Kidney glomerular epithelial cell (primary cell): Measurements from ENCODE around the gene SLC9C1.

Experiments
- DNase-seq: peaks from one replicate; lab custom pipeline; 2025; lab: John Stamatoyannopoulos, UW

The SLC9C1 gene

DNA sequence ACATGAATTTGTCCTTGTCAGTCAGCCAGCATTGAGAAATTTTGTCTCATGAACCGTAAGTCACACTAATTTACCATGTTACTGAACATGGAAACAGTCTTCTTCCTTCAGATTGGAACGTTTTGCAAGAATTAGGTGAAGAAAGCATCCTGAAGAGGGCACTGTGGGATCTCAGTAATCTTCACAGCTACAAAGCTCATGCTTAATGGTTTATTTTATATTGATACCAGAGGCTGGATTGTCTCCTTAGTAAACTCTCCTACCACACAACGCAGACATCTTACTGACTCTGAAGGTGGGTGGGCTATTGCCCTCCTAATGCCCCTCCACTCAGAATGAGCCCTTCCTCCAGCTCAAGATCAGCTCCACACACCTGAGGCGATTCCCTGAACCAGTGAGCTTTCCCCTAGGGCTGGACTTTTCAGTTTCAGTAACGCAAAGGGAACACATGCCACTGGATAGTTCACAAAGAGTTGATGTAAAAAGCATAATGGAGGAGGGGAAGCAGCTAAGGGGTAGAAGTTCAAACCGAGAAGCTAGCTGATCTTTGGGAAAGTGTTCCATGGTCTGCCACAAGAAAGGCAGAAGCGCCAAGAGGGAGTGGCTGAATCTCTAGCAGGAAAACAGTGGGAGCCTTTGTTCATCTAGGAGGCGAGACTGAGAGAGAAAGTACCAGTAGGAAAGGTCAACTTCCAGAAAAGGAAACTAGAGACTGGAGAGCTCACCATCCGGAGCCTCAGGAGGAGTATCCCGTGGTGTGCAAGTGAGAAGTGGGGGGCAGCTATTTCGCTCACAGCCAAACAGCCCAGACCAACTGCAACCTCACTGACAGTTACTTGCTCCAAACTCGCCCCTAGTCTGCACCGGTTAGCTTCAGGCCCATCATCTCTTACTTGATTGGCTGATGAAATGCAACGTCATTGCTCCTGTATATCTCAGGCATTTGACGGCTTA is at the start of gene SLC9C1:
SLC9C1 (minus strand) TSS at position 849 of the 954 bp plus-strand sequence. CDS start 7,425 bp downstream, outside the sequence.
- peak; percentile 76 for DNase-seq

DNA sequence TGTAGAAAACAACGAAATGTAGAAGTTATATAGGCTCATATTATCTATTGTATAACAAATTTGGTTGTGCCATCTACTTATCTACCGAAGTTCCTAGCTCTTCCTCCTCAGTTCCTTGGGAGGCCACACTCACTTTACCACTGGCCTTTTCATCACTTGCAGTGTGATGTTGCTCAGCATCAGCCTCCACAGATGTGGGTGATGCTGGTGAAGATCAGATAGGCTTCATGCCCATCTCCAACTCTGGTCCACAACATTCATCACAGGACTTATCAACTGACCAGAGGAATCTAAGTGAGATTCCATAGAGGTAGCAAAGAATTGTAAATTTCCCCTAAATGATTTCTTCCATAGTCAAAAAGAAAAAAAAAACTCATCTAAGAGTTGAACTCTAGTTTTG is 47.4 kb upstream of the SLC9C1 start:
- no peak for DNase-seq

DNA sequence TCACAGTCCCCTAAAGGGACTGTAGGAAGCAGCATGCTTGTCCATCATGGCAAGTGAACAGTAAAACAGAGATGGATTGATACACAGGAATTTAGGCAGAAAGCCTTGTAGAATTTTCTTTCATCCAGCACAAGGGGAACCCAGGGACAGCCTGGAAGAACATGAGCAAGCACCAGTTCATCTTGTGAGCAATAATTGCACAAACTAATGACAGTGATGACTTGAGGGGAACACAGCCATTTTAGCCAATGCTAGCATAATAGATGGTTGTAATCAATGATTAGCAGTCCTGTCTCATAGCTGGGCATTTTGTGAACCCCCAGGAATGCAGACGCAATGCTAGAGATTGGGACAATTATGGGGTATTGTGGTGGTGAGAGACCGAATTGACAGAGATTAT is 45.6 kb upstream of the SLC9C1 start:
- DNase-seq = no peak

DNA sequence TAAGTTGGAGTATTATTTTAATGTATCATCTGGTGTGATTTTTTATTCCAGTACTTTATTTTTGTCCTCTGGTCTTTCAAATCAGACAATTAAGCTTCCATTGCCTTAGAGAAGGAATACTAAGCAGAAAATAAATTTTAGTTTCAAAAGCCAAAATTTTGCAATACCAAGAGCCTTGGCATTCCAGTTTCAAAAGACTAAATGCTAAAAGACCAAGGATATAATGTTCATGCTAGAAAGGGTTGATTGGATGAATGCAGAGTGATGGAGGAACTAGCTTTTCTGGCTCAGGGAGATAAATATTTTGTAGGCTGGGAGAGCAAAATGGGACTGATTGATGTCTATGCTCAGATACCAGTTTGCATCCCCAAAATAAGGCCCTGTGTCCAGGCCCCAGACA is 45.1 kb upstream of the SLC9C1 start:
- no peak for DNase-seq

DNA sequence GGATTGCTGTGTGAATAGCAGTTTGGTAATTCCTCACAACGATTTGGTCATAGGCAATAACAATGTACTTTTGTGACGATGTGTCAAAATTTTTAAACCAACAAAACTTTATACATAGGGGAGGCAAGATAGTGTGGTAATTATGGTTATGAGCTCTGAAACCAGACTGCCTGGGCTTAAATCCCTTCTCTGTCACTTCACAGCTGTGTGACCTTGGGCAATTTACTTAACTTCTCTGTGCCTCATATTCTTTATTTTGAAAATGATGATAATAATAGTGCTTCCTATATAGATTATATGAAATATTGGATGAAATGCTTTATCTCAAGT is 44.7 kb upstream of the SLC9C1 start:
- no peak for DNase-seq

DNA sequence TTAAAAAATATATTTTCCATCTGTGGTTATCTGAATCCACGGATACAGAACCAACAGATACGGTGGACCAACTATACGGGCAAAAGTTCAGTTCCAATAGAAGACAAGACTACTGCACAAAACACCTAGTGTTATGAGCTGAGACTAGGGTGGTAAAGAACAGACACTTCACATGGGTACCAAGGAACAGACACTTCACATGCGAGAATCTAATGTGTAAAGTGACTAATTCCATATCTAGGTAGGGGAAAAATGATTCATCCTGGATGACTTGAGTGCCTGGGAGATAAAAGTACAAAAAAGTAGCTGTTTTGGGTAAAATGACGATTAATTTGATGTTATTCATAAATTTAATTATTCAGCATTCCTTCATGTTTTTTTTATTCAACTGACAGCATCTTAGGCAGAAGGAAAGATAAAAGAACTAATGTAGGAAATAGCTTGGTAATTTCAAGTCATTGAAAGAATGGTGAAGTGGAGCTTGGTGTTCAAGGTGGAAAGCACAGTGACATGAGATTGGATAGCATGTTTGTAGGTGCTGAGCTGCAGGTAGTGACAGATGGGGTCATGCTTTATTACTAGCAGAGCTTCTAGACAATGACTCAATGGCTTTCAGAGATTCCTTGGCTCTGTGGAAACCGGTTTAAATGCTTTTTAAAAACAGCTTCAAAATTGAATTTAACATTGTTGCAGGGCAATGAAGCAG is 44.2 kb upstream of the SLC9C1 start:
- DNase-seq = peak; percentile 47

DNA sequence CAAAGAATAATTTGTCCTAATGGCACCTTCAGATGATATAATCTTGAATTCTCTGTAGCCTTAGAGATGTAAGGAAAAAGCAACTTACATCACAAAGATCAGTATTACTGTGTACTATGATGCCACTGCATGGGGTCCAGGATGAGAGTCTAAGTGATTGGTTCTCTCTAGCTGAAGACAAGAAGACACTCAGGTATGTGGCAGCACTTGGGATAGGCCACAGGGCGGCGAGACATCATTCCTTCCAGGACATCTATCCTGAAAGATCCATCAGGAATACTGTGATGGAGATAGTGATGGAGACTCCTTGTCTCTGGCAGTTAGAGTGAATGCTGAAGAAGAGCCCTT is 41.4 kb upstream of the SLC9C1 start:
- no peak for DNase-seq

DNA sequence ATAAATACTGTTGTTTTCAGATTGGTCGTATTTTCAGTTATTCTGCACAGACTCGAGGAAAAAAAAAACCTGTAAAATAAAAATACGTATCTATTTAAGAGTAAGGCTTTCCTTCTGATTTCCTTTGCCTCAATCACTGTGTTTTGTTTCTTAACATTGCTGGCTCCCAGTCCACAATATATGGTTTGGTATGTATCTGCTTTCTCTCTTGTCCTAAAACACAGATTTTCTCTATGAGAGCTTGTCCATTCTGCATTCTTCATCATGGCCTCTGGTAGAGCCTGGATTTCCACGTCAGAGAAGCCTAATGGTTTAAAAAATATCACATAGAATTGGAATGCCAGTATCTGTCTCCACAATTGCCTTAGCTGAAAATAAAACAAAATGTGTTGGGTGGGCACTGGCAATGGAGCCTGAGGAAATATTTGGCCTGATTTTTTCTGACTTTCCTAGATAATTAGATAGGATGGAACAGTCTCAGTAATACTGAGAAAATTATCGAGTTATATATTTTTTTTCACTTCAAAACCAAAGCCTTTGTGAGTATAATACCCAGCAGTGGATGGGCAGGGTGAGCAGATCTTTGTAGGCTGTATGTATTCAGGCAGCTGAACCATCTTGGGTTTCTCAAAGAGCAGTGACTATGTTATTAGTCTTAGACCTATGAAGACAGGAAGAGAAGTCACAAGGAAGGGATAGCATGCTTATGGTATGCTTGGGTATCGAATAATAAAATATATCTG is 40.8 kb upstream of the SLC9C1 start:
- DNase-seq = peak; percentile 15

DNA sequence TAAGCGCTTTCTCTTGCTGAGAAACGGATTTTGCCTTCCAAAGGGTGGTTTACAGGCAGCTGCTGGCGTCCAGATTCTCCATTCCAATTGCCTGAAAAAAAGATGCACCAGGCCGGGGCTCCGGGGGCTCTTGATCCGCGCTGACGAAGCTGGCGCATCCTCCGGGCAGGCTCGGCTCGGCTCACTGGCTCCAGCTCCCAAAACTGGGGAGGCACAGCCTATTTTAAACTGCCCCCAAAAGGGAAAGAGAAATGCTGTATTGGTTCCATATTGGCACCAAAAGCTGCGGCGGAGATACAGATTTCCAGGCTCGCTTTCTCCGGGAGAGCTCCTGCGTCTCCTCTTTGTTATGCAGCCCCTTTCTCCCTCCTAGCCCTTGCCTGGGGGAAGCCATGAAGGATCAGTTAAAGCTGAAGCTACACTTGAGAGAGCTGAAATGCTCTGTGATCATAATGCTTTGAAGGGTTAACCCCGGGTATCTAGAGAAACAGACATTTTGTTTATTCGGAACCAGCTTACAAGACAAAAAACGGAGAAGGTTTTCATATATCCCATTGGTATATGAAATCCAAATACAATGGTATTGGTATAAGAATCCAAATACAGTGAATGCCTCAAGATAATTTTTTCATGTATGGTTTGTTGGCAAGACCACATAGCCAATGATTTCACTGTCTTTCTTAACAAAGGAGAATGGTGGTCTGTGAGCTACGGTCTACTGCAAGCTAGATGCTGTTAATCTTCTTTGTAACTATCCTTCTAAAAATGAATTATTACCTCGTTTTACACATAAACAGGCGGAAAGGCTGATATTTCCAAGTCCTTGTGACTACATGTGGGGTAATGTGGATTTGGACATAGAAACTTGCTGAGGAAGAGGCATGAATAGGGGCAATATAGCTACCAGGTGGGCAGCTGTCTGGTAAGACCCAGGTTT is 39.6 kb upstream of the SLC9C1 start:
- DNase-seq = peak; percentile 56

DNA sequence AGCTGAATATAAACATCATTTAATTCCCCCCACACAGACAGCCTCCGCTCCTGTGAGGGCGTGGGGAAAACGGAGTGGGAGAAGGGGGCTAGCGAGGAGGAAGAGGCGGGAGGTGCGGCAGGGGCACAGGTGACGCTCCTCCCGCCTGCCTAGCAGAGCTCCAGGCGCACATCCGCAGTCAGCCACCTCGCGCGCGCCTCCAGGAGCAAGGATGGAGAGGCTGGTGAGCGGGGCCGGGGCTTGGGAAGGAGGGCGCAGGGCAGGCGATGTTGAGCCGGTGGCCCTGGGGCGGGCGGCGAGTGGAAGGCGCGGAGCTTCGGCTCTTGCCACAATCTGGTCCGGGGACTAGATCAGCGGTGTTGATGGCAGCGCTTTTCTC is 39.0 kb upstream of the SLC9C1 start, which contains the start of gene CD200:
CD200 (plus strand) TSS at position 155 of the 379 bp plus-strand sequence; CDS start at position 212, 57 bp downstream.
- peak; percentile 53 for DNase-seq

DNA sequence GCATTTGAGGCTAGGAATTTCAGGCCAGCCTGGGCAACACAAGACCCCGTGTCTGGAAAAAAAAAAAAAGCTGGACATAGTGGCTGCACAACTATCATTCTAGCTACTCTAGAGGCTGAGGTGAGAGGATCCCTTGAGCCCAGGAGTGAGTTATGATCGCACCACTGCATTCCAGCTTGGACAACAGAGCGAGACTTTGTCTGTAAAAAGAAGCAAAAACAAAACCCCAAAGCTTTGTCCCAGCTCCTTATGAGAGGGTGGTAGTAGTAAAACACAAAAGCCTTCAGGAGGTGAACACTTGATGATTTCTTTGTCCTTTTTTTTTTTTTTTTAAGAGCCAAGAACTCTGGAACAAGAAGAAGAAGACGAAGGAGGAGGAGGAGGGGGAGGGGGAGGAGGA is 37.8 kb upstream of the SLC9C1 start:
- no peak for DNase-seq

DNA sequence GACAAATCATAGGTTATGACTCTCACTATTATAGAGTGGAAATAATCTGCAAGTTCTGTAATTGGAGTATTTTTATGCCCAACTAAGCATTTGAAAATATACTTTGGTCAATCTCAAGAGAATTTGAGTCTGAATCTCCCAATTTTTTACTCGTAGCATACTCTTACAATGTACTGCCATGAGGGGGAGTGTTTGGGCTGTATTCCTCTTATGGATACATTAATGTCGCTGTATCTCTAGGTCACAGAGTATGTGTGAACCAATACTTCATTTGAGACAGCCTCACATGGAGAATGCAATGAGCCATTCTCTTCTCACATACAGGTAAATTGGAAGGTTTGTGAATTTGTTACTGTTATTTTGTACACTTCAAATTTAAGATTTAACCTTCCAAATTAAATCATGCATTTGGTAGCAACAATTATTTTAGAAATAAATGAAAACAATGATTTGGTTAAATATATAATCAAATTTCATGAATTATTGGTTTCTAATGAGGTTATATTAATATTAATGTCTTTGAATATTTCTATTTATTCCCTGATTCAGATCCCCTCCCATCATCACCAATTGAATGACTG is 33.4 kb upstream of the SLC9C1 start:
- peak; percentile 69 for DNase-seq

DNA sequence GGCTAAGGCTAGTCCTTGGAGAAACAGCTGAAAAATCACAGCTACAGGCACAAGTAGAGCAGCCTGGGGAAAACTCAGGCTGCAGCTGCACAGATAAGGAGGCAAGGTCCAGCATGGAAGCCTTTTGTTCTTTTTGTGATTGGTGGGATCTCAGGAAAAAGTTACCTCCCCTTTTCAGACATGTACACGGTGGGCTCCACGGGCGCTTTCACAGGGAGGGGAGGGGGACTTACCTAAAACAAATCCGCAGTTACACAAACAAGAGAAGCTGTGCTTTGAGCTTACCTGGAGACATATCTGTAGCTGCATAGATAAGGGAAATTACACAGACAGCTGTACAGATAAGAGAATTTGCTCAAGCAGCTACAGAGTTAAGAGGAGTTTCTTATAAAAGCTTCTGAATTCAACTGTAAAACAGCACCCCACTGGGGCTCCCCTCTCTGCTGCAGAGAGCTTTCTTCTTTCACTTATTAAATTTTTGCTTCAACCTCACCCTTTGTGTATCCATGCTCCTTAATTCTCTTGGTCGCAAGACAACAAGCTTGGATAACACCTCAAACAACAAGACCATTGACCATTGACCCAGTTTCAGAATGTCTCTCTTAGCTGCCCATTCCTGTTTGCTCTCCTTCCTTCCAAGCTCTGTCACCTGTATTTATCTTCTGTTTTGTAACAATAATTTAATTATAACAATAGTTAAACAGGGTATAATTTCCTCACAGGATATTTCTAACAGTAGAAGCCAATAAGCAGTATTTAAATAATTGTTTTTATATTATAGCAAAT is 28.0 kb upstream of the SLC9C1 start:
- no peak for DNase-seq

DNA sequence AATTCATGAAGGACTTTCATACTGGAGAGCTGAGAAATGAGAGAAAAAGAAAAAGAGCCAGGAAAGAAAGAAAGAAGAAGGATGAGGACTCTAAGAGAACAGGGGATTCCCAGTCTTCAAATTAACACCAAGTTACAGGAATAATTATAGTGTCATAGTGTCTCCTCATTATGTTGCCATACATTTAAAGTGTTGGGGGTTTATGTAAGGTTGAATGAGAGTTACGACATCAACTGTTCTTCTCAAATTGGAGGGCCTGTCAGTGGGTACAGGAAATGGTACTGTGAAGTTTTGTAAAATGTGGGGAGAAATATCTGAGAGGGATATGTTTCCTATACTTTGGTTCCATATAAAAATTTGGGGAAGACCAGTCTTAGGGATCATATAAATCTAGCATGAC is 26.7 kb upstream of the SLC9C1 start:
- DNase-seq = no peak

DNA sequence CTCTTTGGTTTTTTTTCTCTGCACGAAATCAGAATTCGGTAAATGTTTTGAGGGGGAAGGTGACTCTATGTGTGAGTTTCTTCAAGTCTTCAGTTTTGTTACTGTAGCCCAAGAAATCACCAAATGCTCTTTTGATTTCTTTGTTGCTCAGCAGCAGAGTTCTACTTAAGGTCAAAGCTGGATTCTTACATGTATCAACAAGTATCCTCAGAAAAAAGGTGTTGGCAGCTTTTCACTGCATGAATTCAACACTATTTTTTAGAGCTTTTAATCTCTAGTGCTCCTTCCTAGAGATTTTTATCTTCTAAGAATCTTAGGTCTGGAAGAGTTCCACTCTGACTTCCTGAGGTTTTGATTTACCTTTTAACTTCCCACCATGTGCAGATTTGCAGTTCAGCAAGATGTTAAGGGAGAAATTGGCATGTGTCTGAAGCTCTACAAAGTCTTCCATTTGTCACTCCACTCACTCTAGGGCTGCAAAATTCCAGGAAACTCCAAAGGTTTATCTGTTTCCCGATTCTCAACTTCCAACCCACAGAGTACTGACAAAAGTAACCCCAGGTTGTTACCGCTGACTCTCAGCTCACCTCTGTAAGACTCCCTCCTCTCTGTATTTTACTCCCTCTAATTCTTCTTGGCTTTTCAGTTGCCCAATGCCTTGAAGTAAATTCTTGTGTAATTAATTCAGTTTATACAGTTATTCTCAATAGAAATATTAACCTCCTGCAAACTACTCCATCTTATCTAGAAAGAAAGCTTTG is 25.7 kb upstream of the SLC9C1 start:
- no peak for DNase-seq

DNA sequence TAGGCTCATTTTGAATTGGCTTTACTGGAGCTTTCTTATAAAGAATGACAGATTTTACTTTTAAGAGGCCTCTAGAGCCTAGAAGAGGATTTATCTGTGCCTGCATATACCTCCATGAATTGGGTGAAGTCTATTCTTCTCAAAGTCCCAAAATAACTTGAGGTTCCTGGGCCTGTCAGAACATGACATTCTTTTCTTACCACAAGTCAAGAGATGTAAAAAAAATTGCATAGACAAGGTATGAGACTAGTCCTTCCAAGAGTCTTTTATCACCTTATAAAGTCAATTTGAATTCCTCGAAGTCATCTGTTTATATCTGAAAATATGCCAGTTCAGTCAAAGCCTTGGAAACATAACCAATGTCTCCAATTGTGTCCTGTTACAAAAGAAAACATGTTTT is 21.8 kb upstream of the SLC9C1 start:
- DNase-seq = no peak

DNA sequence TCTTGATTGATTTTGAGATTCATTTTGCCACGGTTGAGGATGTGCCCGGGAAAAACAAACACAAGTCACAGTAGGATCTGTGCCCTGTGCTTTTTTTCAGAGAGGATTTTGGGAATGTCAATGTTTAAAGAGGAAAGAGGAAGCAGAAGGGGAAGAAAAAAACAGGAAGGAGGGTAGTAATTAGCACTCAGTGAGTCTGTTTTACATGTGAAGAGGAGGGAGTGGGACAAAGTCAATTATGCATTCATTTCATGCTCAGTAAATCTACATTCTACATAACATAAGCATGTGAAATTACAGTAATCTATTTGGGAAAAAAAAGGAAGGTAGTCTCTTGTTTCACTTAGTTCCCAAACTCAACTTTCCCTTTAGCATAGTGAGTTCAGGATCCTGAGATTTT is 20.6 kb upstream of the SLC9C1 start:
- no peak for DNase-seq

DNA sequence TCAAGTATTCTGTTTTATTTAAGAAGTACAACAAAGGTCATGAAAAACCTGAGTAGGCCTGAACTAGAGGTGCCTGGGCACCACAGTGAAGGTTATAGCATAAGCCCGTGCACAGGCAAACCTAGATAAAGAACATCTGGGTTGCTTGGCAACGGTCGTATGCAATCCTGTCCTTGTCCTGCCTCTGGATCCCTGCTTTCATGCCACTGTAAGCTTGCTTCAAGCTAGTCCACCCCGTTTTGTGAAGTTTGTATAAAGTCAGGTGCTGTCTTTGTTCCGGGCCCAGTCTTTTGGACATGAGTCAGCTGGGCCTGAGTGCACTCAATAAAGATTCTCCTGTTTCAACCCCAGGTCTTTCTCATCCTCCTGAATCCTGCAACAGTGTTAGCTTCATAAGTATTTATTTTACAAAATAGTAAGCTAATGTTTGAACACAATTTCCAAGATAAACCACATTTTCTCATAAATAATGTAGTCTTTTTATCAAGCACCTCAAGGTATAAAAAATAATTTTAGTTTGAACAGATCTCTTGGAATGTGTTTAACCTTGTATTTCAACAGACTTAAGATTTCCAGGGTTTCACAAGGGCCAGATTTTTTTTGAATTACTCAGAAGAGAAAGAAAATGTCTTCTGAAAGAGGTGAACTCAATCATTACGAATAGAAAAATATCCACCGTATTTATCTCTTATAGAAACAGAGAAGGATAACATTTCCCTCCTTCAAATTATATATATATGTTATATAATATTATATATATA is 14.3 kb upstream of the SLC9C1 start:
- DNase-seq = peak; percentile 21

DNA sequence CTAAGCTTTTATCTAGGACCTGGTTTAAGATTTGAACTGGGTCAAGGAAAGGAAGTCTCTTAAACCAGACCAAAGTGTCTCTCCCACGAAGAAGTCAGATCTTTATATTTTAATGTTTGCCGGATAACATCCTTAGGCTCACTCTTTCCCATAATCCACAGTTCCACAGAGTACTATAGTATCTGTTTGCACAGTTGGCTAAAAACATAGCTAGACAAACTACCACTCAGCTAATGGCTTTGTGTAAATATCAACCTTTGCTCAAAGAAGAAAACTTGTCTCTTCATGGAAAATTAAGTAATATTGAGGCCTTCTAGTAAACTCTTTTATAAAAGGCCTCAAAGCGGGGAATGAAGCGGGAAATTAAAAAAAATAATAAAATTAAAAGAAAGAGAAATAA is 13.5 kb upstream of the SLC9C1 start:
- DNase-seq = no peak
